22Rv1 (cell line): ENCODE data around the gene KNDC1.

ENCODE experiments used
- H3K27ac ChIP-seq: fragments of 450-650 bp; 2 replicates; pipeline ENCODE4 v1.5.1; 2017
- ZFX ChIP-seq: fragments of 450-650 bp; IDR thresholded peaks from 2 replicates; pipeline ENCODE4 v1.6.1; 2017; ENCODE audit warnings: antibody characterized with exemption, borderline replicate concordance
- TF ChIP-seq, protein P1 (sequence below): fragments of 450-650 bp; IDR thresholded peaks from 2 replicates; pipeline ENCODE4 v1.5.1; 2017; ENCODE audit warnings: mild to moderate bottlenecking

Gene KNDC1

DNA sequence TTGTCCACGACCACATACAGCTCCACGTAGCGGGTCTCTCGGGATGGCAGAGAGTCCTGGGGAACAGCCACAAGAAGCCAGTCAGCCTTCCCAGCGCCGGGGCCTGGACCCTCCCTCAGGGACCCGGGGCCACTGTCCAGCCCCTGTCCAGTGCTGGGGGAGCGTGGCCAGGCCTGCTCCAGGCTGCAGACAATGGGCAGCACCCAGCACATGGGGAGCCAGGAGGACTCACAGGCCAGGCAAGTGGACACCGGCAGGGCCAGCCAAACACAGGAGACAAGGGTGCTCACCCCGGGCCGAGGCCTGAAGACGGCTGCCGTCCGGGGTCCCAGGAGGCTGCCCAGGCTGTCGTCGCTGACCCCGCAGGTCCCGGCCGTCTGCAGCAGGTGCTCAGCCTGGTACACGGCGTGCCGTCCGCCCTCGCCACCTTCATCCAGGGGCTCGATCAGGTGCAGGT, 113.0 kb downstream of the KNDC1 start:
- H3K27ac ChIP-seq = no peak overlapping the region
- no peak for TF ChIP-seq ZFX
- TF ChIP-seq, protein P1, sequence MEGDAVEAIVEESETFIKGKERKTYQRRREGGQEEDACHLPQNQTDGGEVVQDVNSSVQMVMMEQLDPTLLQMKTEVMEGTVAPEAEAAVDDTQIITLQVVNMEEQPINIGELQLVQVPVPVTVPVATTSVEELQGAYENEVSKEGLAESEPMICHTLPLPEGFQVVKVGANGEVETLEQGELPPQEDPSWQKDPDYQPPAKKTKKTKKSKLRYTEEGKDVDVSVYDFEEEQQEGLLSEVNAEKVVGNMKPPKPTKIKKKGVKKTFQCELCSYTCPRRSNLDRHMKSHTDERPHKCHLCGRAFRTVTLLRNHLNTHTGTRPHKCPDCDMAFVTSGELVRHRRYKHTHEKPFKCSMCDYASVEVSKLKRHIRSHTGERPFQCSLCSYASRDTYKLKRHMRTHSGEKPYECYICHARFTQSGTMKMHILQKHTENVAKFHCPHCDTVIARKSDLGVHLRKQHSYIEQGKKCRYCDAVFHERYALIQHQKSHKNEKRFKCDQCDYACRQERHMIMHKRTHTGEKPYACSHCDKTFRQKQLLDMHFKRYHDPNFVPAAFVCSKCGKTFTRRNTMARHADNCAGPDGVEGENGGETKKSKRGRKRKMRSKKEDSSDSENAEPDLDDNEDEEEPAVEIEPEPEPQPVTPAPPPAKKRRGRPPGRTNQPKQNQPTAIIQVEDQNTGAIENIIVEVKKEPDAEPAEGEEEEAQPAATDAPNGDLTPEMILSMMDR = no peak

DNA sequence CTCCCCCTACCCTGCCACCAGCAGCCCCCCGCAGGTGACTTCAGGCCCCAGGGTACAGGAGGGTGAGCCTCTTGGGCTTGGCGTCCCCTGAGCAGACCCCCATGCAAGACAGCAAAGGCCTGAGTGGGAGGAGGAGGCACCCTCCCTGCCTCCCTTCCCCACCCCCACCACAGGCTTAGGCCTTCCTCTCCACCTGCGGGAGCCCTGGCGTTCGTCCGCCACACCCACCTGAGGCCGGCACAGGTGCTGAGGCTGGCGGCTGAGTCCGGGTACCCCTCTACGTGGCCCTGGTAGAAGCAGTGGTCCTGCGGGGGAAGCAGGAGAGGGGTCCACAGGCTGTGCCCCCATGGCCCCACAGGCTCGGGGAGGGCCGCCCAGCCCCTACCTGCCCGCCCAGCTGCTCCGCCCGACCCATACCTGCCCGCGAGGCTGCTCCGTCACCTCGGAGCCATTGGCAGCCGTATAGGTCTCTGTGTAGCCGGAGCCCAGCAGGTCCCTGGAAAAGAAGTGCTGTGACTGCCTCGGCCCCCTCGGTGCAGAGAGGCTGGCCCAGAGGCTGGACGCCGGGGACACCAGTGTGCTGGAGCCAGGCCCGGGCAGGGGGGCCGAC, 113.6 kb downstream of the KNDC1 start:
- TF ChIP-seq, protein P1 = no peak
- TF ChIP-seq ZFX = no peak
- H3K27ac ChIP-seq = no peak overlapping the region

DNA sequence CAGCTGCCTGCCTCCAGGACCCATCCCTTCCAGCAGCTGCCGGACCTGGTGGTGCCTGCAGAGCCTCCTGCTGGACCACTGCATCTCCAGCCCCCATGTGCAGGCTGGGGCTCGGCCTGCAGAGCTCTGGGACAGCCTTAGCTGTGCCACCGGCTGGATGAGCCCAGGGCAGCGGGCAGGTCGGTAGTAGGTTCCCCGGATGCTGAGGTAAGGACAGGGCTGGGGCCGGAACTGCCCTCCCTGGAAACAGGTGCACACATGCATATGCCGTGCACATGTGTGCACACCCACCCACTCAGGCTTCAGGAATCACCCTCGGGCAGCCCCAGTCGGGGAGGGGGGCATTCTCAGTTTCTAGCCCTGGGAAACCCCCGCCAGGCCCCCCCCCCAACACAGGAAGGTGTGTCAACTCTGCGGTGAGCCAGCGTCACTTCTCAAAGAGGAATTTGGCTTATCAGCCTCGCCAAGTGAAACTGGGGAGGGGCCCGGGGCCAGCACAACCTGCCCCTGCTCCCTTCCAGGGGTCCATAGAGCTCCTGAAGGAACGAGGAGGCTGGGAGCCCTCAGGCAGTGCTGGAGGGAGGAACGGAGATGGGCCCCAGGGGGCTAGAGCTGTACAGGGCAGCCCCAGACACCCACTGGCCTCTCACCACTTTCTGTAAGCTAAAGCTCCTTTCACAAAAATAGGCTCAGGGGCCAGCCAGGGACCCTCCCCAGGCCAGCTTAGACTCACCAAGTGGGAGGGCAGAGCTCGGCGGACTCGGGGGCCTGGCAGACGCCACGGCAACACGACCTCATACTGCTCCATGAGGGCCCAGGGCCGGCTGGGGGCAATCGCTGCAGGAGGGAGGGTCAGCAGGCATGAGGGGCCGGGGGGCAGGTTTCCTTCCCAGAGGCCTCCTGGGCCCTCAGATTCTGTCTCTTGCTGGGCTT, 115.0 kb downstream of the KNDC1 start:
- TF ChIP-seq, protein P1 = no peak
- no peak for TF ChIP-seq ZFX
- no peak overlapping the region for H3K27ac ChIP-seq

DNA sequence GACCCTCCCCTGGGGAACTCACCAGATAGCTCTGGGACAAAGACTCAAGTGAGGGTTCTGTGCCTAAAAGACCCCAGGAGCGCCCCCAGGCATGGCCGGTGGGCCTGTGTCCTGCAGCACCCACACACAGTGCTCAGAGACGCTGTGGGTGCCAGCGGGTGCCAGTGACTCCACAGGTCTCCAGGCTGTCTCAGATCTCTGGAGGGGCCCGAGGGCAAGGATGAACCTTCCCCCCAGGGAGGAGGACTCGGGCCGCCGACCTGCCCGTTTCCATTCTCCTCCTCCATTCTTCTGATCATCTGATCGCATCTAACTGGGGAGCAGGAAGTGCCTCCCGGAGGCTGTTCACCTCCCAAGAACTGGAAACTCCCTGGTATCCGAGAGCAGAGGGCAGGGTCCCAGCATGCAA, 115.7 kb downstream of the KNDC1 start:
- H3K27ac ChIP-seq = no peak overlapping the region
- TF ChIP-seq ZFX = no peak
- TF ChIP-seq, protein P1 = no peak
